Cardiac fibroblast (primary cell): Measurements from ENCODE around the gene ATOH7.
"Not testable (repeated sequence)": the region's sequence is repeated elsewhere in the genome, so short reads cannot be mapped to it uniquely, and the experiment has no call there.

Source experiments
- DNase-seq, 2 donors: peaks; one replicate each; pipeline versions ENCODE4 v3.0.0 to v3.0.0-alpha.2; 2010; ENCODE audit warnings: low read depth in 2 of 2
- H3K4me3 ChIP-seq, 2 donors: replicated peaks in 1 of 2; 1 replicate in 1 of 2; 2 replicates in 1 of 2; pipeline ENCODE4 v1.5.1; 2011; ENCODE audit warnings: low read depth in 2 of 2, low read length in 2 of 2, mild to moderate bottlenecking in 2 of 2, moderate library complexity in 1 of 2
- CTCF ChIP-seq: IDR thresholded peaks from one replicate; pipeline ENCODE4 v1.5.1; 2011; ENCODE audit warnings: low read depth, mild to moderate bottlenecking, low read length, inconsistent platforms

The ATOH7 gene

GRCh38 chr10:68249297-68249696, 17.4 kb upstream of the ATOH7 start:
- DNase-seq, result no peak
- TF ChIP-seq CTCF, result no peak
- no peak overlapping the region for H3K4me3 ChIP-seq

GRCh38 chr10:68247931-68248330, 16.0 kb upstream of the ATOH7 start:
- H3K4me3 ChIP-seq, result no peak overlapping the region
- DNase-seq, result no peak
- no peak for TF ChIP-seq CTCF

GRCh38 chr10:68246397-68246796, 14.5 kb upstream of the ATOH7 start:
- DNase-seq, H3K4me3 ChIP-seq: not testable (repeated sequence)

- TF ChIP-seq CTCF, result no peak
- H3K4me3 ChIP-seq, result no peak overlapping the region
- no peak for DNase-seq
These were observed 10.1 kb upstream of the ATOH7 start for GRCh38 chr10:68242051-68242450.

- H3K4me3 ChIP-seq, result no peak overlapping the region
- no peak for TF ChIP-seq CTCF
- no peak for DNase-seq
These were observed 7.8 kb upstream of the ATOH7 start for GRCh38 chr10:68239596-68240150.

GRCh38 chr10:68239069-68239468, 7.2 kb upstream of the ATOH7 start:
- no peak for TF ChIP-seq CTCF
- no peak overlapping the region for H3K4me3 ChIP-seq
- no peak for DNase-seq

GRCh38 chr10:68238371-68238770, 6.5 kb upstream of the ATOH7 start:
- DNase-seq, result no peak
- TF ChIP-seq CTCF, result no peak
- H3K4me3 ChIP-seq, result no peak overlapping the region
